Spinal cord (tissue), 10 donors: ENCODE results near the gene USP34. TPM values are rescaled to one million over a fixed set of nuclear protein-coding genes. Genes with fewer than 3 reads are reported as not detected.

ENCODE experiments used
- DNase-seq, 6 donors: peaks; one replicate each; pipeline versions ENCODE4 v3.0.0 to v3.0.0-alpha.2; 2013 to 2015; ENCODE audit warnings: low spot score in 6 of 6, low read depth in 4 of 6
- H3K27ac ChIP-seq: one replicate; pipeline ENCODE4 v1.5.1; 2013; ENCODE audit warnings: low read depth, low read length, control low read depth
- H3K27me3 ChIP-seq: one replicate; pipeline ENCODE4 v1.6.1; 2013; ENCODE audit warnings: low read length; ENCODE audit not compliant: control insufficient read depth, insufficient read depth
- H3K36me3 ChIP-seq: one replicate; pipeline ENCODE4 v1.6.1; 2013; ENCODE audit warnings: low read length; ENCODE audit not compliant: control insufficient read depth, insufficient read depth
- H3K4me1 ChIP-seq: one replicate; pipeline ENCODE4 v1.6.1; 2013; ENCODE audit warnings: low read length; ENCODE audit not compliant: control insufficient read depth, insufficient read depth
- H3K4me3 ChIP-seq: one replicate; pipeline ENCODE4 v1.5.1; 2013; ENCODE audit warnings: low read depth, low read length, control low read depth
- H3K9me3 ChIP-seq: one replicate; pipeline ENCODE4 v1.6.1; 2013; ENCODE audit warnings: low read length; ENCODE audit not compliant: control insufficient read depth, insufficient read depth
- WGBS: methylation state at CpG from one replicate; pipeline ENCODE4 v1.1.5; 2013; ENCODE audit warnings: missing lambda C conversion rate; ENCODE audit not compliant: insufficient coverage; 5-methylcytosine and 5-hydroxymethylcytosine counted together
- polyA plus RNA-seq, 2 donors: library from polyadenylated mRNA; unstranded; fragments of 120-200 nt; gene quantifications; one replicate each; pipeline ENCODE4 v1.2.1, GENCODE V29; 2013; ENCODE audit not compliant: insufficient read length in 2 of 2
- total RNA-seq, 2 donors: library from RNA; depleted of rRNA in 1 of 2; stranded (reverse); fragments of 120-200 nt in 1 of 2; fragments of >200 nt in 1 of 2; gene quantifications; one replicate each; pipeline versions ENCODE4 v1.2.3 to v1.2.4, GENCODE V29; 2013 to 2014
- donor health status: healthy.

USP34 gene
- total and polyA plus RNA-seq, 4 donors = 127 to 206 (median 143) TPM

GRCh38 chr2:61272421-61273070 is 198.3 kb downstream of the USP34 start:
- Histone ChIP-seq H3K4me3 (no peak overlapping the region), H3K36me3 (peaks cover 11% of the 10 kb centered on the region), H3K9me3 (no peaks in the 10 kb centered on the region), H3K4me1 (no peaks in the 10 kb centered on the region), H3K27ac (no peak overlapping the region), H3K27me3 (no peaks in the 10 kb centered on the region)
- 100% methylated on average over 2 of the region's 4 CpGs for WGBS
- DNase-seq = no peak

GRCh38 chr2:61268249-61268648 is 202.6 kb downstream of the USP34 start:
- Histone ChIP-seq H3K4me3 (no peak overlapping the region), H3K9me3 (no peaks in the 10 kb centered on the region), H3K36me3 (peaks cover 11% of the 10 kb centered on the region), H3K4me1 (no peaks in the 10 kb centered on the region), H3K27ac (no peak overlapping the region), H3K27me3 (no peaks in the 10 kb centered on the region)
- DNase-seq = no peak
- no CpG with 5 or more reads among the region's 4 CpGs for WGBS

GRCh38 chr2:61266632-61267505 is 204.0 kb downstream of the USP34 start:
- WGBS = 81% methylated on average over 3 of the region's 7 CpGs

DNA sequence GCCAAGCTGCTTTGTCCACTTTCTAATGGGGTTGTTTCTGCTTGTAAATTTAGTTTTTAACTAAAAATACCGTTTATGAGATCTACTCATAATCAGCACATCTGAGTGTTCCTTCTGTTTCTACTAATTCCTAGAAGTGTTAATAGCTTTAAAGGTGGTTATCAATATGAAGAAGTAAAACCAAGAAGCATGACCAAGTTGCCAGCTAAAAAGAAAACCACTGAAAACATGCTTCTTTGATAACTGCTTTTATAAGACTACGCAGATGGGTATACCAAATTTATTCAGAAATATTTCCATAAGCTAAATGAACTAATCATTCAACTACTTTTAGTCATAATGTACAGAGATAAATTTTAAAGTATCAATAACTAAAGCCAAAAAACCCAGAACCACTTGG is 207.1 kb downstream of the USP34 start:
- Histone ChIP-seq H3K9me3 (no peaks in the 10 kb centered on the region), H3K27ac (no peak overlapping the region), H3K4me3 (no peak overlapping the region), H3K27me3 (no peaks in the 10 kb centered on the region), H3K4me1 (no peaks in the 10 kb centered on the region), H3K36me3 (peaks cover 17% of the 10 kb centered on the region)
- no peak for DNase-seq
- WGBS = no CpG with 5 or more reads among the region's 2 CpGs

More at GRCh38 chr2:61266632-61267505, 204.0 kb downstream of the USP34 start:
- no peaks in the 10 kb centered on the region for H3K9me3 ChIP-seq
- H3K4me1 ChIP-seq = no peaks in the 10 kb centered on the region
- H3K27me3 ChIP-seq = no peaks in the 10 kb centered on the region
- H3K4me3 ChIP-seq = no peak overlapping the region
- no peak overlapping the region for H3K27ac ChIP-seq
- peaks cover 14% of the 10 kb centered on the region for H3K36me3 ChIP-seq
- no peak for DNase-seq

- Histone ChIP-seq H3K4me3 (no peak overlapping the region), H3K27me3 (no peaks in the 10 kb centered on the region), H3K9me3 (no peaks in the 10 kb centered on the region), H3K36me3 (peaks cover 25% of the 10 kb centered on the region), H3K27ac (no peak overlapping the region), H3K4me1 (no peaks in the 10 kb centered on the region)
- DNase-seq = no peak
- WGBS = 100% methylated on average over 1 of the region's 5 CpGs
Measured at GRCh38 chr2:61262699-61263098, 208.2 kb downstream of the USP34 start.

DNA sequence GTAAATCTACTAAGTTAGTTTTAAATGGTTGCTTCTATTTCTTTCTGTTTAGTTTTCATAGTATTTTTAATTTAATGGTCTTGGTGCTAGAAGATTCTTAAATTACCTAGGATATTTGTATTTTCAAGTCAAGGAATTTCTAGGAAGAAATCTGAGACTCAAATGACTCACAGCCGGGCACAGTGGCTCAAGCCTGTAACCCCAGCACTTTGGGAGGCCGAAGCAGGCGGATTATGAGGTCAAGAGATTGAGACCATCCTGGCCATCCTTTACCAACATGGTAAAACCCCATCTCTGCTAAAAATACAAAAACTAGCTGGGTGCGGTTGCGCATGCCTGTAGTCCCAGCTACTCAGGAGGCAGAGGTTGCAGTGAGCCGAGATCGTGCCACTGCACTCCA is 213.4 kb downstream of the USP34 start:
- Histone ChIP-seq H3K9me3 (no peaks in the 10 kb centered on the region), H3K27ac (no peak overlapping the region), H3K27me3 (no peaks in the 10 kb centered on the region), H3K36me3 (peaks cover 20% of the 10 kb centered on the region), H3K4me1 (no peaks in the 10 kb centered on the region), H3K4me3 (no peak overlapping the region)
- no peak for DNase-seq
- WGBS = 89% methylated on average over 7 of the region's 7 CpGs

DNA sequence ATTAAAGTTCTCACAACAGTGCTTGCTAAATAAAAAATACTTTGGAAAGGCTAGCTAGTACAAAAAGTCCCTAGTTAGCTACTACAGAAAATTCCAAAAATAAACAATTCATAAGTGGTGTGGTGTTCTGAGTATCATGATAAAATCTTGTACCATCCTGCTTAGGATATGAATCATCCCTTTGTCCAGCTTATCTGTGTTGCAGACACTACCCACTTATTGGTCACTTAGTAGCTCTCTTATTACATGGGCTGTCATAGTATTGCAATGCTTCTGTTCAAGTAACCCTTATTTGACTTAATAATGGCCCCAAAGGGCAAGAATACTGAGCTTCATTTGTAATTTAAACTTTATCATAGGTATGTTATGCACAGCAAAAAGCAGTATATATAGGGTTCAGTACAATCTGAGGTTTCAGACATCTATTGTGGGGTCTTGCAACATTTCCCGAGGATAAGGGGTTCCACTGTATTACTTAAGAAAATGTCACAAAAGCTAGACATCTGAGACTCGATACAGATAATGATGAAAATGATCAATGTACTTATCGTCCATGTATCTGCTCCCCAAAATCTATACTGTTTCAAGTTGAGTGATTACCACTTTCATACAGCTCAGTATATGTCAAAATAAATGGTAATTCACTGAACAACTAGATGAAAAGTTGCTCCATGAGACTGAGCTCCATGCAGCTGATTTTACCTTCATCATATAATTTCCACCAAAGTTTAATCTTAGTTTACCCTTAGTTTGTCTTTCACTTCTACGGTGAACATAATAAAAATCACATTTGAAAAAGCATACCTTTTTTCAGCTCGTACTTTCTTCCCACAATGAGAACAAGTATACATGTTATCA is 215.1 kb downstream of the USP34 start:
- H3K4me3 ChIP-seq = no peak overlapping the region
- no peak for DNase-seq
- peaks cover 22% of the 10 kb centered on the region for H3K36me3 ChIP-seq
- no peaks in the 10 kb centered on the region for H3K27me3 ChIP-seq
- H3K9me3 ChIP-seq = no peaks in the 10 kb centered on the region
- WGBS = 100% methylated on average over 2 of the region's 5 CpGs
- no peak overlapping the region for H3K27ac ChIP-seq
- no peaks in the 10 kb centered on the region for H3K4me1 ChIP-seq

DNA sequence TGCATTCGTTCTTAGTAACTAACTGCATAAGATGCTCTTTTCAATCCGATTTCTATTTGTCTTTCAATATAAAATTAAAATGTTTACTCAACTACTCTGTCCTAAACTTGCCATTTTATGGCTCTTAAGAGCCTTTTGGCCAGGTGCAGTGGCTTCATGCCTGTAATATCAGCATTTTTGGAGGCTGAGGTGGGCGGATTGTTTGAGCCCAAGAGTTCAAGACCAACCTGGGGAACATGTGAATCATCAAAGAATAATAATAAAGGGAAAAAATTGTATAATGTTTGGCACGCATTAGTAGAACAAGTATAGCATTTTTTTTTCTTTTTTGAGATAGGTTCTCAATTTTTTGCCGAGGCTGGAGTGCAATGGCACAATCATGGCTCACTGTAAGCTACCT is 216.4 kb downstream of the USP34 start:
- Histone ChIP-seq H3K9me3 (no peaks in the 10 kb centered on the region), H3K27me3 (no peaks in the 10 kb centered on the region), H3K4me3 (no peak overlapping the region), H3K4me1 (no peaks in the 10 kb centered on the region), H3K36me3 (peaks cover 26% of the 10 kb centered on the region), H3K27ac (no peak overlapping the region)
- WGBS = 96% methylated on average over 3 of the region's 5 CpGs
- no peak for DNase-seq

- Histone ChIP-seq H3K27ac (no peak overlapping the region), H3K4me3 (no peak overlapping the region), H3K9me3 (no peaks in the 10 kb centered on the region), H3K27me3 (no peaks in the 10 kb centered on the region), H3K36me3 (peaks cover 17% of the 10 kb centered on the region), H3K4me1 (no peaks in the 10 kb centered on the region)
- 88% methylated on average over 3 of the region's 4 CpGs for WGBS
- no peak for DNase-seq
Measured at GRCh38 chr2:61253136-61253535, 217.8 kb downstream of the USP34 start.
